Gastroesophageal sphincter (tissue), 3 donors: ENCODE data around the gene TEKT3.

Experiments used
- POLR2AphosphoS5 ChIP-seq: sonication (generic); formaldehyde crosslinking; IDR thresholded peaks from one replicate; pipeline ENCODE4 v1.6.1; 2017; ENCODE audit warnings: antibody characterized with exemption
- TF ChIP-seq, protein P1 (sequence below), 4 experiments: fragments of 200-600 bp in 2 of 4; fragments of 450-650 bp in 2 of 4; sonication (generic) in 1 of 4; IDR thresholded peaks; one replicate each; pipeline ENCODE4 v1.5.1; 2017 to 2019; ENCODE audit warnings: antibody characterized with exemption in 4 of 4, mild to moderate bottlenecking in 2 of 4, moderate library complexity in 2 of 4

DNA sequence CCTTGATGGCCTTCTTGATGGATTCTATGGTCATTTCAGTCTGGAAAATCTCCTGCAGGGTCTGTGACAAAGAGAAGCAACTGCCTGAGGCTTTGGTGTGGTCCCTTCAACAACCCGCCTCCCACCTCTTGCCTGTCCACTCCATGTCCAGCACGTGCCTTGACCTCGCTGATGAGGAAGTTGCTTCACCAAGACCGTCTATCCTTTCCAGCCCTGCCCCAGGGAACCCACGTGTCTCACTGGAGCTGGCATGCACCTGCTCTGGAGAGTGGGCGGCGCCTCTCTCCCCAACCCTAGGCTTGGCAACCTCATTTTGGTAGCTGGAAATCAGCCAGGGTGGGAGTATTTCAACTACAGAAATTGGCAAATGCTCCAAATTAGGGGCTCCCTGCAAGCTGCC lies 32.6 kb downstream of the TEKT3 start:
- TF ChIP-seq, protein P1, sequence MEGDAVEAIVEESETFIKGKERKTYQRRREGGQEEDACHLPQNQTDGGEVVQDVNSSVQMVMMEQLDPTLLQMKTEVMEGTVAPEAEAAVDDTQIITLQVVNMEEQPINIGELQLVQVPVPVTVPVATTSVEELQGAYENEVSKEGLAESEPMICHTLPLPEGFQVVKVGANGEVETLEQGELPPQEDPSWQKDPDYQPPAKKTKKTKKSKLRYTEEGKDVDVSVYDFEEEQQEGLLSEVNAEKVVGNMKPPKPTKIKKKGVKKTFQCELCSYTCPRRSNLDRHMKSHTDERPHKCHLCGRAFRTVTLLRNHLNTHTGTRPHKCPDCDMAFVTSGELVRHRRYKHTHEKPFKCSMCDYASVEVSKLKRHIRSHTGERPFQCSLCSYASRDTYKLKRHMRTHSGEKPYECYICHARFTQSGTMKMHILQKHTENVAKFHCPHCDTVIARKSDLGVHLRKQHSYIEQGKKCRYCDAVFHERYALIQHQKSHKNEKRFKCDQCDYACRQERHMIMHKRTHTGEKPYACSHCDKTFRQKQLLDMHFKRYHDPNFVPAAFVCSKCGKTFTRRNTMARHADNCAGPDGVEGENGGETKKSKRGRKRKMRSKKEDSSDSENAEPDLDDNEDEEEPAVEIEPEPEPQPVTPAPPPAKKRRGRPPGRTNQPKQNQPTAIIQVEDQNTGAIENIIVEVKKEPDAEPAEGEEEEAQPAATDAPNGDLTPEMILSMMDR (IDR thresholded peaks at IDR 0.05): no peak
- no peak for TF ChIP-seq POLR2AphosphoS5
